Measurements from ENCODE around the gene IFNA21.
"Not testable (repeated sequence)": the region's sequence is repeated elsewhere in the genome, so short reads cannot be mapped to it uniquely, and the experiment has no call there.

IFNA21 gene

GRCh38 chr9:21182810-21183736, 16.6 kb upstream of the IFNA21 start:
- peak; percentile 67 for TF ChIP-seq CTCF (conservative IDR thresholded peaks at IDR 0.05; ENCODE audit: low read depth, low read length)
- H3K4me3 ChIP-seq (ENCODE audit: low read length); DNase-seq (ENCODE audit: low read depth): not testable (repeated sequence)

GRCh38 chr9:21174671-21175070, 8.2 kb upstream of the IFNA21 start:
- TF ChIP-seq CTCF (conservative IDR thresholded peaks at IDR 0.05; ENCODE audit: low read depth, low read length) = no peak
- DNase-seq (ENCODE audit: low read depth) = no peak
- H3K4me3 ChIP-seq (ENCODE audit: low read length) = no peak overlapping the region

- no peak for TF ChIP-seq CTCF (conservative IDR thresholded peaks at IDR 0.05; ENCODE audit: low read depth, low read length)
- H3K4me3 ChIP-seq (ENCODE audit: low read length) = no peak overlapping the region
- no peak for DNase-seq (ENCODE audit: low read depth)
Measured at GRCh38 chr9:21172156-21172555, 5.7 kb upstream of the IFNA21 start.

GRCh38 chr9:21171351-21171750, 4.9 kb upstream of the IFNA21 start:
- no peak overlapping the region for H3K4me3 ChIP-seq (ENCODE audit: low read length)
- no peak for DNase-seq (ENCODE audit: low read depth)
- no peak for TF ChIP-seq CTCF (conservative IDR thresholded peaks at IDR 0.05; ENCODE audit: low read depth, low read length)

GRCh38 chr9:21165516-21165915, 944 bp downstream of the IFNA21 start:
- H3K4me3 ChIP-seq (ENCODE audit: low read length) = no peak overlapping the region
- no peak for TF ChIP-seq CTCF (conservative IDR thresholded peaks at IDR 0.05; ENCODE audit: low read depth, low read length)
- no peak for DNase-seq (ENCODE audit: low read depth)

- no peak for DNase-seq (ENCODE audit: low read depth)
- TF ChIP-seq CTCF (conservative IDR thresholded peaks at IDR 0.05; ENCODE audit: low read depth, low read length) = no peak
- H3K4me3 ChIP-seq (ENCODE audit: low read length) = no peak overlapping the region
Measured at GRCh38 chr9:21160178-21160577, 6.3 kb downstream of the IFNA21 start.

GRCh38 chr9:21155501-21155900, 11.0 kb downstream of the IFNA21 start:
- no peak for DNase-seq (ENCODE audit: low read depth)
- TF ChIP-seq CTCF (conservative IDR thresholded peaks at IDR 0.05; ENCODE audit: low read depth, low read length) = no peak

More at GRCh38 chr9:21155501-21155900, 11.0 kb downstream of the IFNA21 start:
- no peak overlapping the region for H3K4me3 ChIP-seq (ENCODE audit: low read length)

Measured in retinal pigment epithelial cell (primary cell).